ENCODE measurements around the gene FAM163A.
"Not testable (repeated sequence)": the region's sequence is repeated elsewhere in the genome, so short reads cannot be mapped to it uniquely, and the experiment has no call there.

FAM163A gene

GRCh38 chr1:179817789-179818188, 74.7 kb downstream of the FAM163A start:
- DNase-seq: no peak

GRCh38 chr1:179818260-179818659, 75.2 kb downstream of the FAM163A start:
- DNase-seq: no peak

- DNase-seq: no peak
Measured at GRCh38 chr1:179818743-179819173, 75.7 kb downstream of the FAM163A start.

- DNase-seq: no peak
Measured at GRCh38 chr1:179820226-179820970, 77.3 kb downstream of the FAM163A start.

- DNase-seq: no peak
Measured at GRCh38 chr1:179821524-179821923, 78.4 kb downstream of the FAM163A start.

GRCh38 chr1:179822065-179822464, 79.0 kb downstream of the FAM163A start:
- no peak for DNase-seq

GRCh38 chr1:179823693-179824092, 80.6 kb downstream of the FAM163A start:
- no peak for DNase-seq

- DNase-seq: no peak
Measured at GRCh38 chr1:179824265-179824664, 81.2 kb downstream of the FAM163A start.

GRCh38 chr1:179825206-179825605, 82.1 kb downstream of the FAM163A start:
- DNase-seq: no peak

- DNase-seq: no peak
Measured at GRCh38 chr1:179825798-179826460, 82.8 kb downstream of the FAM163A start.

GRCh38 chr1:179826626-179827280, 83.7 kb downstream of the FAM163A start:
- DNase-seq: no peak

- DNase-seq: no peak
Measured at GRCh38 chr1:179828554-179829110, 85.5 kb downstream of the FAM163A start.

- no peak for DNase-seq
Measured at GRCh38 chr1:179831225-179831624, 88.1 kb downstream of the FAM163A start.

- DNase-seq: no peak
Measured at GRCh38 chr1:179831852-179832699, 89.0 kb downstream of the FAM163A start.

GRCh38 chr1:179836686-179837445, 93.8 kb downstream of the FAM163A start:
- not testable (repeated sequence) for DNase-seq

GRCh38 chr1:179840107-179840506, 97.0 kb downstream of the FAM163A start:
- DNase-seq: no peak

- DNase-seq: no peak
Measured at GRCh38 chr1:179848233-179848632, 105.1 kb downstream of the FAM163A start.

- no peak for DNase-seq
Measured at GRCh38 chr1:179853102-179853501, 110.0 kb downstream of the FAM163A start.

- DNase-seq: not testable (repeated sequence)
Measured at GRCh38 chr1:179855831-179856230, 112.7 kb downstream of the FAM163A start.

- DNase-seq: no peak
Measured at GRCh38 chr1:179856296-179856695, 113.2 kb downstream of the FAM163A start.

- DNase-seq: no peak
Measured at GRCh38 chr1:179857009-179857408, 113.9 kb downstream of the FAM163A start.

GRCh38 chr1:179860652-179861051, 117.6 kb downstream of the FAM163A start:
- DNase-seq: no peak
